ENCODE results near the gene MYLK4. TPM values are rescaled to one million over a fixed set of nuclear protein-coding genes. Genes with fewer than 3 reads are reported as not detected.
"Not testable (repeated sequence)": the region's sequence is repeated elsewhere in the genome, so short reads cannot be mapped to it uniquely, and the experiment has no call there.

Gene MYLK4
- total RNA-seq, 4 donors from 2014 or later, result 0.42 to 0.98 (median 0.52) TPM

GRCh38 chr6:2763876-2764540, 13.3 kb upstream of the MYLK4 start:
- DNase-seq (ENCODE audit: low spot score in 2 of 2), result no peak
- TF ChIP-seq CTCF (IDR thresholded peaks at IDR 0.05), result no peak
- no peak for TF ChIP-seq POLR2A (IDR thresholded peaks at IDR 0.05)
- TF ChIP-seq EP300 (IDR thresholded peaks at IDR 0.05), result no peak
- Histone ChIP-seq H3K9me3 (no peaks in the 10 kb centered on the region), H3K4me3 (peak overlapping the region; percentile 63 to 85 (median 66)), H3K27ac (peak overlapping the region; percentile 80 to 91 (median 90)), H3K27me3 (no peaks in the 10 kb centered on the region), H3K36me3 (no peaks in the 10 kb centered on the region), H3K4me1 (peaks cover 0 to 31% (median 18%) of the 10 kb centered on the region in 4 donors)
- 76 to 86% methylated on average over 27 of the region's 27 CpGs for WGBS, 2 donors

- Histone ChIP-seq H3K4me1 (peaks cover 0 to 25% (median 12%) of the 10 kb centered on the region in 4 donors), H3K4me3 (no peak overlapping the region), H3K27ac (no peak overlapping the region), H3K36me3 (no peaks in the 10 kb centered on the region), H3K9me3 (no peaks in the 10 kb centered on the region), H3K27me3 (no peaks in the 10 kb centered on the region)
- DNase-seq (ENCODE audit: low spot score in 2 of 2), result no peak
- TF ChIP-seq EP300 (IDR thresholded peaks at IDR 0.05) (no peak), CTCF (IDR thresholded peaks at IDR 0.05) (no peak), POLR2A (IDR thresholded peaks at IDR 0.05) (no peak)
- WGBS, 2 donors, result 95 to 98% methylated on average over 29 to 36 of the region's 36 CpGs
These were observed 12.7 kb upstream of the MYLK4 start for GRCh38 chr6:2763345-2763841.

- peaks cover 0 to 19% (median 7%) of the 10 kb centered on the region in 4 donors for H3K4me1 ChIP-seq
- 86 to 87% methylated on average over 4 of the region's 4 CpGs for WGBS, 2 donors
- not testable (repeated sequence) for H3K27me3 ChIP-seq; H3K36me3 ChIP-seq; H3K4me3 ChIP-seq; H3K9me3 ChIP-seq; H3K27ac ChIP-seq; DNase-seq (ENCODE audit: low spot score in 2 of 2)
These were observed 12.1 kb upstream of the MYLK4 start for GRCh38 chr6:2762868-2763267.

GRCh38 chr6:2760882-2761842, 10.4 kb upstream of the MYLK4 start:
- no peaks in the 10 kb centered on the region for H3K36me3 ChIP-seq
- no peaks in the 10 kb centered on the region for H3K27me3 ChIP-seq
- WGBS, 2 donors, result 82 to 84% methylated on average over 8 of the region's 8 CpGs
- DNase-seq (ENCODE audit: low spot score in 2 of 2), result no peak
- H3K9me3 ChIP-seq, result no peaks in the 10 kb centered on the region
- H3K4me1 ChIP-seq, result peaks cover 0 to 6% (median 0%) of the 10 kb centered on the region in 4 donors
- no peak overlapping the region for H3K27ac ChIP-seq
- TF ChIP-seq CTCF (IDR thresholded peaks at IDR 0.05) (peak in 2 of 5 experiments; percentile 21 to 25), EP300 (IDR thresholded peaks at IDR 0.05) (no peak)
- H3K4me3 ChIP-seq, result no peak overlapping the region

GRCh38 chr6:2758980-2759379, 8.3 kb upstream of the MYLK4 start:
- Histone ChIP-seq H3K4me1 (peaks cover 0 to 5% (median 0%) of the 10 kb centered on the region in 4 donors), H3K36me3 (no peaks in the 10 kb centered on the region), H3K4me3 (no peak overlapping the region), H3K27me3 (no peaks in the 10 kb centered on the region), H3K27ac (no peak overlapping the region), H3K9me3 (no peaks in the 10 kb centered on the region)
- WGBS, 2 donors, result 84 to 86% methylated on average over 3 of the region's 3 CpGs
- no peak for TF ChIP-seq CTCF (IDR thresholded peaks at IDR 0.05)
- no peak for TF ChIP-seq EP300 (IDR thresholded peaks at IDR 0.05)
- no peak for TF ChIP-seq POLR2A (IDR thresholded peaks at IDR 0.05)
- DNase-seq (ENCODE audit: low spot score in 2 of 2), result no peak
